ENCODE data around the gene FTH1.

FTH1 gene

DNA sequence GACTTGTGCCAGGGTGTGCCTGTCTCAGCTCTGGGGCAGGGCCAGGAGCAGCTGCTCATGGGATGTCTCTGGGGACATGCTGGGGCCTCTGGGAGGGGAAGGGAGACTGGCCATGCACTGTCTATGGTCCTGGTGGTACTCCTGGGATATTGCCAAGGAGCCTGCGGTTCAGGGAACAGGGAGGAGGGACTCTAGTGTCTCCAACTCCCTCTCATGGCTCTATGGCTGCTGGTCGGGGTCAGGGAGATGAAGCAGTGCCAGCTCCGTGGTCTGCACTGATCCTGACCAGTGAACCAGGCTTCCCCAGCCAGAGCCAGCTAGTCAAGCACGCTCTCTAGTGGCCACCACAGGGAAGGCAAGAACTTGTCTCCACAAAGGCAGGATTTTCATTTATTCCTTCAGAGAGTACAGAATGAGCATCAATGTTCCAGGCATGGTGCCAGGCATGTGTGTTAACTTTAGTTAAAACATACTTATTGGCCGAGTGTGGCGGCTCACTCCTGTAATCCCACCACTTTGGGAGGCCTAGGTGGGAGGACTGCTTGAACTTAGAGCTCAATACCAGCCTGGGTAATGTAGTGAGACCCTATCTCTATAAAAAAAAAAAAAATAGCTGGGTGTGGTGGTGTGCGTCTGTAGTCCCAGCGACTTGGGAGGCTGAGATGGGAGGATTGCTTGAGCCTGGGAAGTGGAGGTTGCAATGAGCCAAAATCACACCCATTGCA lies 19.8 kb downstream of the FTH1 start:
- peak; percentile 60 for DNase-seq

DNA sequence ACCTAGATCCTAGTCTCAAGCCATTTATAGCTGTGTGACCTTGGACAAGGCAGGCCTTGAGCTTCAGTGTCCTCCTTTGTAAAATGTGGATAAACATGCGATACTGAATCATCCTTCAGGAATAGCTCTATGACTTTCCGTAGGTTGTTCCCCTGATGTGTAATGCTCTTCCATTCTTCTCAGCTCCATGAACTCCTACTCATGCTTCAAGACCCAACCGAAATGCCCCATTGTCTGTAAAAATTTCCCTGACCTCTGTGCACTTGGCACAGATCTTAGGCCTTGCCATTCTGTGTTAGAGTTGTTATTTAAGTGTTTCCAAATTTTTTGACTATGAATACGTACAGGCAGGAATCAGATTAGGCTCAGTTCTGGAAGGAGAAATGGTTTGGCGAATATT lies 20.5 kb downstream of the FTH1 start:
- DNase-seq = no peak

DNA sequence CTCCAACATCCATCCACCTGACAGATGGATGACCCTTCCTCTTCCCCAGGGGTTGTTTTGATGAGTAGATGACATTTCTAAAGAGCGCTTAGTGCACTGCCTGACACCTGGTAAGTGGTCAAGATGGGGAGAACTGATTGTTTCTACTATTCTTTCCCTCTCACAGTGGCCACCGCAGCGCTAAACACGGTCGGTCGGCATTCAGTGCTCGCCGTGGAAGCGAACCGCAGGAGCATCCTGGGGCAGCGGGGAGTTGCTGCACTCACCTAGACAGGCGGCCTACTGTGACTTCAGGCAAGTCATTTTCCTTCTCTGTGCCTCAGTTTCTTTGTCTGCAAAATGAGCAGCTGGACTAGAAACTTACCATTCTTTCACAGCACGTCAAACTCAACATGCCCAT lies 22.2 kb downstream of the FTH1 start:
- DNase-seq = no peak

DNA sequence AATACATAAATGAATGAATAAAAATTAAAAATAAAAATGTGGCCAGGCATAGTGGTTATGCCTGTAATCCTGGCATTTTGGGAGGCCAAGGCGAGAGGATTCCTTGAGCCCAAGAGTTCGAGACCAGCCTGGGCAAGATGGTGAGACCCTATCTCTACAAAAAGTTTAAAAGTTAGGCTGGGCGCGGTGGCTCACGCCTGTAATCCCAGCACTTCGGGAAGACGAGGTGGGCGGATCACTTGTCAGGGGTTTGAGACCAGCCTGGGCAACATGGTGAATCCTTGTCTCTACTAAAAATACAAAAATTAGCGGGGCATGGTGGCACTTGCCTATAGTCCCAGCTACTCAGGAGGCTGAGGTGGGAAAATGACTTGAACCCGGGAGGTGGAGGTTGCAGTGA lies 27.0 kb downstream of the FTH1 start:
- no peak for DNase-seq

DNA sequence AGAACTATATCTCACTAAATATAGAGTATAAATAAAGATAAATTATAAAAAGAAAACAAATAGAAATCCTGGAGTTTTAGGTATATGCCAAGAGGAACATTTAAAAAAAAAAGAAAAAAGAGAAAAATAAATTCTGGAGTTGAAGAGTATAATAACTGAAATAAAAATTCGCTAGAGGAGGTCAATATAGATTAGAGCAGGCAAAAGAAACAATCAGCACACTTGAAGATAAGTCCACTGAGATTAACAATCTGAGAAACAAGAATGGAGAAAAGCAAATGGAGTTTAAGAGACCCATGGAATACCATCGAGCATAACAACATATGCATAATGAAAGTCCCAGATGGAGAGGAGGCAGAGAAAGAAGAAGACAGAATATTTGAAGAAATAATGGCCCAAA lies 31.6 kb downstream of the FTH1 start:
- no peak for DNase-seq

DNA sequence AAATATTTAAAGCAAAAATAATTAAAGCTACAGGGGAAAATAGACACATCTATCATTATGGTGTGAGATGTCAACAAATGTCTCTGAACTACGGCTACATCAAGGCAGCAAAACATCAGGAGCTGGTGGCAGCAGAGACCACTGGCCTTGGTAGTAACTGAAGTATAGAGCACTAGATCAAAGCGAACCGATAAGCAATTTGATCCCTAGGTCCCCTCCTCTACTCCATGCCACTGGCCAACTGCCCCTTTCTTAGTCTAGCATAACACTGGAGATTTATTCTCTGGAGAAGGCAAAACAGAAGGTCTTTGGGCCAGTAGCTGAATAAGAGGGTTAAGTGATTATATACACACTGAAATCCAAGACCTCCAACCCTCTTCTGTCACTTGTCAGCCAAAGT lies 36.5 kb downstream of the FTH1 start:
- DNase-seq = no peak

DNA sequence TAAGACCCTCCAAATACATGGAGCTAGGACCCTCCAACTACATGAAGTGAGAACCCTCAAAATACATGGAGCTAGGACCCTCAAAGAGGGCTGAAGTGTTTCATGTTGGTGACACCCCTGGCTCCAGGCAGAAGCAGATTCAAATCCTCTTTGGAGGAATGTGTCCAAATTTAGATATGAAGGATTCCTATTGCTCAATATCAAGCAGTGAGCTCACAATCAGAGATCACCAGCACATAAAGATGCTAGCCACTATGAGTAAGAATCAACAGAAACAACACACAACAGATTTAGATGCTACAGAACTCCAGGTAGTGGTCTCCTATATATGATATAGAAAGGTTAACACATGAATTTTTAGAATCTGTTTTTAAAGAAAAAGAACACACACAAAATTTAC lies 38.8 kb downstream of the FTH1 start:
- DNase-seq = no peak

DNA sequence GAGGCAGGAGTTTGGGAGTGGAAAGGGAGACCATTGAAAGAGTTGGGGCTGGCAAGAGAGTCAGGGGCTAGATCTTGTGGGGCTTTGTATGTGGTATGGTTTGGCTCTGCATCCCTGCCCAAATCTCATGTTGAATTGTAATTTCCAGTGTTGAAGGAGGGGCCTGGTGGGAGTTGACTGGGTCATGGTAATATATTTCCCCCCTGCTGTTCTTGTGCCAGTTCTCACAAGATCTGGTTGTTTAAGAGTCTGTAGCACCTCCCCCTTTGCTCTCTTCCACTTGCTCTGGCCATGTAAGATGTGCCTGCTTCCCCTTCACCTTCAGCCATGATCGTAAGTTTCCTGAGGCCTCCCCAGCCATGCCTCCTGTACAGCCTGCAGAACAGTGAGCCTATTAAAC lies 39.9 kb downstream of the FTH1 start:
- DNase-seq = no peak

DNA sequence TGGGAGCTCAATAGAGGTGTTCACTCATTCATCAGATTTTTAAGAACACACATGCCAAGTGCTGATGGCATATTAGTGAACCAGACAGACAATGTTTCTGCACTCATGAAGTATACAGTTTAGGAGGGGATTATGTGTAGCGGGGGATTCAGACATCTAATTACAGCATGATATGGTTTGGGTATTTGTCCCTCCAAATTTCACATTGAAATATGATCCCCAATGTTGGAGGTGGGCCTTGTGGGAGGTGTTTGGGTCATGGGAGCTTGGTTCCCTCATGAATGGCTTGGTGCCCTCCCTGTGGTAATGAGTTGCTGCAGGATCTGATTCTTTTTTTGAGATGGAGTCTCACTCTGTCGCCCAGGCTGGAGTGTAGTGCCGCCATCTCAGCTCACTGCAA lies 41.2 kb downstream of the FTH1 start:
- DNase-seq = no peak

DNA sequence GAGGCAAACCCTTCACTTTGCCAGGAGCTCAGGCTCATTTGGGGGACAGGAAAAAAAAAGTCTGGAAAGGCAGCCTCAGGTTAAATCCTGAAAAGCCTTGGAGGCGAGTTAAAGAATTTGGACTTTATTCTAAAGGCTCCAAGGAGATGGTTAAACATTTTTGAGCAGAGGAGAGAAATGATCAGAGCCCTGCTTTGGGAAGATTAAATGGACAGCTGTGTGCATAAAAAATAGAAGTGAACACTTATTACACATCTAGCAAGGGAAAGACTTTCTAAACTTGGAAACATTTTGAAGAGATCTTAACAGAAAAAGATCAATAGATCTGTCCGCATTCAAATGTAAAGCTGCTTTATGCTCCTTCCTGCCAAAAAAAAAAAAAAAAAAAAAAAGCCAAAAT lies 41.7 kb downstream of the FTH1 start:
- DNase-seq = no peak

DNA sequence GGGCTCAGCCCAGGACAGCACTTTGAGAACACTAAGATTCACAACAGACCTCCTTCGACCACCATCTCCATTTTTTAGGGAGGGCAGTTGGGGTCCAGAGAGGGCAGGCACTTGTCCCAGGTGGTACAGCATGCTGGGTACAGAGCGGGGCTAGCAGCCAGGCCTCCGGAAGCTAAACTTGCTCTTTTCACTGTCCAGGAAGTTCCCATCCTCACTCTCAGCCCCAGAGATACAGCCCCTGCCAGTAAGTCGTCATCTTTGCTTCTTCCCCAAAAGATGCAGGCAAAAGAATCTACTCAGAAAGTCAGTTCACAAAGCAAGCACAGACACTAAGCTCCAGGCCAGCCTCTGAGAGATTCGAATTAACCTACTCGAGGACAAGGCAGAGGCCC lies 43.4 kb downstream of the FTH1 start:
- no peak for DNase-seq

DNA sequence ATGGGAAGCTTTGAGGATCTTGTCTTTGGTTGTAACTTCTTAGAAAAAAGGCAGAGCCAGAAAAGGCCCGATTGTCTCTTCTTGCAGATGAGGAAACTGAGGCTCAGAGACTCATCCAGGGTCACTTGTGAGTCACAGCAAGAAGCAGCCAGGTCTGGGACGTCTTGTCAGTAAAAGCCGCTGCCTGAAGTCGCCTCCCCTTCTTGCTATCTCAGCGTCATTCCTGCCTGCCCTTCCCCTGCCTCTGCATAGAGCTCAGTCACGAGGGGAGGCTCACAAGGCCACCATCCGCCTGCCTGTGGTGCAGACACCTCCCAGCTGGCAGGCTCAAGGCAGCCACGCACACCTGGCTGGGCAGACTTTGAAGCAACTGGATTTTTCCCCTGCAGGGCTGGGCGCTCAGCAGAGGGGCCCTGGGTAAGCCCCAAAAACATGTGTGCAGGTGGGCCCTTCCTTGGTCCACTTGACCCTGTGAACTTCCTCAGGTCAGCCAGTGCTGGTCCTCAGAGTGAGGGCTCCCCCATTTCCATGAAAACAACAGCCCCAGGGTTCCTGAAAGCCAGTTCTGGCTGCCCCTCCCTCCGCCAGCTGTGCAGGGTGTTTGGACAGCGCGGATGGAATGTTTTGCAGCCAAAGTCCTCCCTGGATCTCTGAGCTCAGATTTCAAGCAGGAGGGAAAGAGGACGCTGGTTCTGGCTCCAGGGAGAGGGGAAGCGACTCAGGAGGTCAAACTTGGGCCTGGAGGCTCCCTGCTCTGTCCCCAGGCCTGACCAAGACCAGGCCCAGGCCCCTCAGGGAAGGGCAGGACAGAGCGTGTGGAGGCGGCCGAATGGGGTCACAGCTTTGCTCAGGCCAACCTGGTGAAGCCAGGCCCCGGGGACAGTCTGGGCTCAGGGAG lies 44.0 kb downstream of the FTH1 start:
- no peak for DNase-seq

DNA sequence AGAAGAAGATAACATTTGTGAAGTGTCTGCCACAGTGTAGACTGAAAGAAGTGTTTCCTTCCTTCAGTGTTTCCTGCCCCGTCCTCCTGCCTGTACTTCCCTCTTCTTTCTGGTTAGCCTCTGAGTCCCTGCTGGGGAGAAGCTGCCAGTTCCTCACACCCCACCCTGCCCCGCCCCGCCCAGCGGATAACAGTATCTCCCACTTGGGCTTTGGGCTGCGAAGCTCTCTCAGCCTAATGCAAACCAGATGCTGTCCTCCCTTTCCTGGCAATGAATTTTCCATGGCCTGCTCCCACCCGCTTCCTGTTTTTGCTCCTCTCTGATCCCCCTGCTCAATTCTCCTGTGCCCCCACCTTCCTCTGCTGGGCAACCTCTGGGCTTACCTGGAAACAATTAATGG lies 44.9 kb downstream of the FTH1 start:
- DNase-seq = no peak

DNA sequence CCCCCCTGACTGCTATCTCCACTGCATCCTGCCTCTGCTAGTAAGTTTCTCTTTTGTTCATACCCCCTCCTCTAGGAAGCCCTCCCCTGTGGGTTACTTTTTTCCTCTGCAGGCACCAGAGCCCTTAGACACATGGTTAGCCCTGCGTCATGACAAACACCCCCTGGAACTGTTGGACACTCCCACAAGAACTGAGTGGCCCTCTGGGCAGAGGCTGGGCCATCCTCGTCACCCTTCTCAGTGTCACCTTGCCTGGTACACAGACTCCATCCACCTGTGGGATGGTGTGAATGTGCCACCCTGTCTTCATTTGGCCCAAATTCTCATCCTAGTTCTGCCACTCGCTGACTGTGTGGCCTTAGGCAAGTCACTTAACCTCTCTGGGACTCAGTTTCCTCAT lies 46.0 kb downstream of the FTH1 start:
- DNase-seq = no peak

DNA sequence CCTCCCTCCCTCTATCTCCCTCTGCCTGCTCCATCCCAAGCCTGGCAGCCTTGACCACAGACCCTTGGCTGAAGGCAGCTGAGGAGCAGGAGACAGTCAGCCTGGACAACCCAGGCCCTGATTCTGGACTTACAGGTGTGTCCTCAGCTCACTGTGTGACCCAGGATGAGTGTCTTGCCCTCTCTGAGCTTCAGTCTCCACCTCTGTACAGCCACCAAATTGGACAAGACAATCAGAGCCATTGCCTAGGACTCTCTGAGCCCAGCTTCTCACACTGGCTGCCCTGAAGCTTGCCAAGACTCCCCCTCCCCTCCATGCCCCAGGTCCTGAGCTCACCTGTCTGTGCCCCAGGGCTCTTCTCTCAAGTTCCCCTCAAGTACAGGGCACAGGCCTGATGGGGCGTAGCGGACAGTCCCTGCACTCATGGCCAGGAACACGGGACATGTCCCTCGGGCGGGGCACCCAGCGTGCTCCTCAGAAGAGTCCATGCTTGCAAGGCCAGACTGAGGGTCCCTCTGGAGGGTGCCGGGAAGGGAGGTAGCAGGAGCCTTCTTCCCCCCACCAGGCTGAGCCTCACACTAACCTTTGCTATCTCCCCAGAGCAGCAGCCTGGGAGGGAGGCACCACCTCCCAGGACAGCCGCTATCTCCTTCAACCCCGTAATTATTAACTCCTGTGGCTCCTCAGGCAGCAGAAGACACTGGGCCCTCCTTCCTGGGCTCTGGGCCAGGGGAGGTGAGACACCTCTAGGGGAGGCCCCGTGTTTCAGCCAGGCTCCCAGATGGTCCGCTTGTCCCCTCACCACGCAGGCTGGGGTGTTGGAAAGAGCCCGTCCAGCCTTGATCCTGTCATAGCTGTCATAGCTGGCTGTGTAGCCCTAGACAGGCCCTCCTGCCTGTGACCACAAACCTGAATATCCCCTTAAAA lies 47.5 kb downstream of the FTH1 start:
- no peak for DNase-seq

DNA sequence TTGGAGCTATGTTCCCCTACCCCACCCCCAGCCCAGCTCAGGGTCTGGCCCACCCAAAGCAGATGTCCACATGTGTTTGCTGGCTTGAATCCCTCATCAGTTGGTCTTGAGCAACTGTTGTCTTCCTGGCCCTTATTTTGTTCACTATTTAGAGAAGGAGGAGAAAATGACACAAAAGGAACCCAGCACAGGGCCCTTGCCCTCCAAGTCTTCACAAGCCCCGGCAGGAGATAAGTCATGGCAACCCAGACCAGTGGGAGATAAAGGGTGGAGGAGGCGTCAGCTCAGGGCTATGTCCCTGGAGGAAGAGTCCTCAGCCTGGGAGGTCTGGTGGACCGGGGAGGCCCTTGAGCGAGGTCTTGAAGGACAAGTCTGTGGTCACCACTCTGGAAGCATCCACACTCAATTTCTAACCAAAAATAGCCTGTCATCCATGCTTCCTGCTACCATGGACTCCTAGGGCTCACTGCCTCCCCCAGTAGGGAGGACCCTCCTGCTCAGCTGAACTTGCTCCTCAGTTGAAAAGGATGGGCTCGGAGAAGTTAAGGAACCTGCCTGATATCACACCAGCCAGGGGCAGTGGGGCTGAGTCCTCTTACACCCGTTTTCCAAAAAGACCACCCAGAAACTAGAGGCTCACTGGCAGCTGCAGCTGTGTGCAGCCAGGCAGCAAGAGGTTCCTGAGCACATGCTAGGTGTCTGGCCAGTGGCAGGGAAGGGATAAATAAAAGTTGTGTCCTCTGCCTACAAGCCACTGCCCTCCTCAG lies 48.3 kb downstream of the FTH1 start:
- no peak for DNase-seq

DNA sequence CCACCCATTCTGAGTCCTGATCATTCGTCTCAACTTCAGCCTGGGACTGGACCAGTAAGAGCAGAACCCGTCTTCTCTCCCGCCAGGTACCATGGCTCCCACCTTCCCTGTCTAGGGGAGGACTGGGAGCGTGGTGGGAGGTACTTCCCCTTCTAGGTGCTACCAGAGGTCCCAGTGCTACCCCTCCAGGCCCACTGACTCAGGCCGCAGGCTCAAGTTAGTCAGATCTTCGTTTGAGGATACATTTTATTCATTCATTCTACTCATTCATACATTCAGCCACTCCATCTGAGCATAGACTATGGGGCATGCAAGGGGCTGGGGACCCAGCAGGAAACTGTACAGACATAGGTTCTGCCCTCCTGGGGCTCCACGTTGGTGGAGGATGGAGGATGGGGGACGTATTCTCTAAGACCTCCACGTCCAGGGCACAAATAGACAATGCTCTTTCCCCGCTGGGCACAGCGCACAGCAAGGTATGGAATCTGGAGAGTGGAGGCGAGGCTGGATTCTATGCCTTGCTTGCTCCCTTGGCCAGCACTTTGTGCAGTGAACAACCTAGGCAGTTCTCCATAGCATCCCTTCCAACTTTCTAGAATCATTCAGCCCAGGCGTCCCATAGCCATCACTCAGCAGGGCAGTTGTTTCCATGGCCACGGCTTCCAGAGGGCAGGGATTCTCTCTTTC lies 49.0 kb downstream of the FTH1 start:
- no peak for DNase-seq

DNA sequence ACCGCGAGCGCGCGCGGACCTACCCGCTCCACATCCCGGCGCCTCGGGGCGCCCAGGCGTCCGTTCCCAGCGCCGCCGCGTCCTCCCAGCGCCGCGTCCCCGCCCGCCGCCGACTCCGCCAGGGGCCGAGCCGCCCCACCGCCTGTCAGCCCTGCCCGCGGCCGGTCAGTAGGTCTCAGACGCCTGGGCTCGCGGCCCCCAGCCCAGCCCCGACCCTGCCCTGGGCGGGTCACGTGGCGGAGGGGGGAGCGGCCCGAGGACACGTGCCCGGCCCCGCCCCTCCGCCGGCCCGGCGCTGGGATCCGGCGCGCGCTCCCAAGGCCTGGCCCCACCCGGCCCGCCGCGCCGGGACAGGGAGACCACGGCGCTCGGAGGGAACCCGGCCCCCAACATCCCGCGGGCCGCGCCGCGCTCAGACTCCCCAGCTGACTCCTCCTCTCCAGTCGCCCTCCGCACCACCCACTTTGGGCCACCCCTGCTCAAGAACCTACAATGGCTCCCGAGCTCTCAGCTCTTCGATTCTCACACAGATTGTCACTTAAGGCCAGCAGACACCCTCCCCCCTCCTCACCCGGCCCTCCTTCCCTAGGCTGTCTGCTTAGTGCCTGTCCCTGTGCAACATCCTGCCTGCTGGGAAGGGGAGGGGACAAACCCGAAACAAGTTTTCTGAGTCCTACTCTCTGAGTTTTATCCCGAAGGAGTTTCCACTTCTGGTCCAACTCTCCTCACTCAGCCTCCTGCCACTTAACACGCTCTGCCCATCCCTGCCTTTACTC lies 49.9 kb downstream of the FTH1 start, which contains the start of gene RAB3IL1:
Gene RAB3IL1 (minus strand): TSS at position 233 of the 776 bp plus-strand sequence. CDS start 199 bp downstream, at position 34.
- DNase-seq = no peak

DNA sequence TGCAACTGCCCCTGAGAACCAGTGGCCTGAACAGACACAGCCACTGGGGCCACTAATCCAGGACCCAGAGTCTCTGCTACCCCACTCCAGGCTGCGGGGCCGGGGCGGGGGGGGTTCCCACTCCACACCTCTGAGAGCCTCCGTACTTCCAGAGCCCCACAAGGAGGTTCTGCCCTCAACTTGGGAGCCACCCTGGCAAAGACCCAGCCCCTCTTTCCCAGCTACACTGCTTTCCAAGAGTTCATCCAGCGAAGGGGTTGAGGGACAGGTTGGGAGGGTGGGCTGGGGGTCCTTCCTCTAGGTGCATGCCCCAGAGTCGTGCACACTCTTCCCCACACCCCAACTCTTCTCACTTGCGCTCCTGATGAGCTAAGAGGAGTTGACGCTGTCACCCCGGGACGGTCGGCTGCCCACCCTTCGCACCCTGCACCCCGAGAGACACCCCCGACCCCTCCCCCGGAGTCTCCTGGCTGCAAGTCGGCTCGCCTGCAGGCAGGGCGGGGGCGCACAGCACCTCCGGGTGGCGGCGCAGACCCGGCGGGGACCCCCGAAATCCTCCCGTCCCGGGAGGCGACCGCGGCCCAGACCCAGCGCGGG lies 50.6 kb downstream of the FTH1 start:
- no peak for DNase-seq

DNA sequence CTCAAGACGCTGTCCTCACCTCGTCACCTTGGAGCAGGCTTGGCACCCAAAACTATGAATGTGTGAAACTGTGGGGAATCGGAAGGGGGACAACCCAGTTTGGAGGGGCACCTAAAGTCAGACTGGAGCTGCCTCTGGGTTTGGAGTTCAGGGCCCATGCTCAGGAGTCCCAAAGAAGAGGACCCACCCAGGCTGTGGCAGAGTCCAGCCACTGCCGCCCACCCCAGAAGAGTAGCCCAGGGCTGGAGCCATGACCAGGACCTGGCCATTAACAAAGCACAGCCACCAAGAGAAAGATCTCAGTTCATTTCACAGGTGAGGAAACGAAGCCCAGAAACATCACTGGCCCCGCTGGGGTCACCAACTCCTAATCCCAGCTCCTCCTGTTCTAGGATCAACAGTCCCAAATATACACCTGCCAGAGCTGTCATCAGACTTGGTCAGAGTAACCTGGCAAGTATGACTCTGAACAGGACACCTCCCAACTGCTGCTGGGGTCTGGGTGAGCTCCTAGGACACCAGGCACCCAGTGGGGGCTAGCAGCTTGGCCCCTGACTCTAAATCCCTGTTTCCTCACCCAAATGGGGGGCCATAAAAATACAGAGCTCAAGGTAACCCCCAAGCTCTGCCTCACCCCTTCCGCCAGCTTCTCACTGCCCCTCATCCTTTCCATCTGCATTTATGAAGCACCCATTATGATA lies 52.8 kb downstream of the FTH1 start:
- DNase-seq = no peak

All from NCI-H1694 treated with DMSO at 0.1 percent for 48 hours (cell line).